Measurements from ENCODE around the gene CHSY1.

CHSY1 gene

DNA sequence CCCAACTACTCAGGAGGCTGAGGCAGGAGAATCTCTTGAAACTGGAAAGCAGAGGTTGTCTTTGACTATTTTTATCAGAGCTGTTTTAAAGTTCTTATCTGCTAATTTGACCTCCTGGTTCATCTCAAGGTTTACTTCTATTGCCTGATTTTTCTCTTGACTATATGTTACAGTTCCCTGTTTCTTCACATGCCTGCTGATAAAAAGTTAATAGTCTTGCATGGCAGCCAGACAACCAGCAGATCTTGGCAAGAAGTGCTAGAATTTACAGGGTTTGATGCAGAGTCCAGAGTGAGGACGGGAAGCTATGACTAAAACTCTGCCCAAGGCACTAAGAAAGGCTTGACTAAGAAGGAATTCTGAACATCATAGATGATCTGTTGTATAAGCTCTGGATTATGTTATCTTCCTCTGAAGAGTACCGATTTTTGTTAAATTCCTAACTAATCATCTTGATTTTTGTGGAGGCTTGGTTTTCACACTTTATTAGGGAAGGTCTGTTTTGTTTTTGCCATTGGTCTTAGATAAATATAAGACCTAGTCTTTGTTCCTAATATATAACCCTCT lies 85.9 kb downstream of the CHSY1 start:
- TF ChIP-seq EZH2phosphoT487 (IDR thresholded peaks at IDR 0.05; ENCODE audit: low read depth) (no peak), CTCF (IDR thresholded peaks at IDR 0.05; ENCODE audit: low read depth, low read length) (no peak)
- no peak overlapping the region for H3K27ac ChIP-seq (ENCODE audit: low read length)

GRCh38 chr15:101162701-101163483 lies 89.0 kb downstream of the CHSY1 start:
- peaks cover 4% of the 10 kb centered on the region for H3K36me3 ChIP-seq (replicated peaks; ENCODE audit: low read depth, low read length)
- H3K4me2 ChIP-seq (ENCODE audit: low read length): no peak overlapping the region
- no peaks in the 10 kb centered on the region for H3K79me2 ChIP-seq (ENCODE audit: low read length)
- H3K9me3 ChIP-seq (ENCODE audit: insufficient read depth, low read length): peaks cover 35% of the 10 kb centered on the region
- peaks cover 8% of the 10 kb centered on the region; the same call in 1 of the 2 replicates for H3K4me1 ChIP-seq (ENCODE audit: low read length)
- H2AFZ ChIP-seq (ENCODE audit: low read depth, low read length): no peak overlapping the region
- TF ChIP-seq CTCF (IDR thresholded peaks at IDR 0.05; ENCODE audit: low read depth, low read length) (no peak), EZH2phosphoT487 (IDR thresholded peaks at IDR 0.05; ENCODE audit: low read depth) (no peak)
- peaks cover 35% of the 10 kb centered on the region for H3K27me3 ChIP-seq (ENCODE audit: low read depth, low read length)
- no peak overlapping the region for H3K4me3 ChIP-seq (ENCODE audit: low read length)
- 0 out of 2 replicates have a peak, but pooled peaks cover 5% of the 10 kb centered on the region for H4K20me1 ChIP-seq (ENCODE audit: insufficient read depth, low read length)
- H3K27ac ChIP-seq (ENCODE audit: low read length): no peak overlapping the region
- H3K9ac ChIP-seq (ENCODE audit: low read length): no peak overlapping the region

More for the DNA sequence above, 85.9 kb downstream of the CHSY1 start:
- Histone ChIP-seq H3K9ac (ENCODE audit: low read length) (no peak overlapping the region), H3K4me2 (ENCODE audit: low read length) (no peak overlapping the region), H3K36me3 (replicated peaks; ENCODE audit: low read depth, low read length) (peaks cover 4% of the 10 kb centered on the region), H3K79me2 (ENCODE audit: low read length) (no peaks in the 10 kb centered on the region), H2AFZ (ENCODE audit: low read depth, low read length) (no peak overlapping the region), H4K20me1 (ENCODE audit: insufficient read depth, low read length) (peaks cover 3% of the 10 kb centered on the region; the same call in 1 of the 2 replicates), H3K9me3 (ENCODE audit: insufficient read depth, low read length) (peaks cover 35% of the 10 kb centered on the region), H3K4me3 (ENCODE audit: low read length) (no peak overlapping the region), H3K4me1 (ENCODE audit: low read length) (no peaks in the 10 kb centered on the region), H3K27me3 (ENCODE audit: low read depth, low read length) (peaks cover 7% of the 10 kb centered on the region)

GRCh38 chr15:101161656-101162055 lies 90.2 kb downstream of the CHSY1 start:
- H3K9me3 ChIP-seq (ENCODE audit: insufficient read depth, low read length): peaks cover 28% of the 10 kb centered on the region
- H3K4me3 ChIP-seq (ENCODE audit: low read length): no peak overlapping the region
- no peak overlapping the region for H3K9ac ChIP-seq (ENCODE audit: low read length)
- H3K27me3 ChIP-seq (ENCODE audit: low read depth, low read length): peaks cover 40% of the 10 kb centered on the region
- peaks cover 12% of the 10 kb centered on the region for H3K4me1 ChIP-seq (ENCODE audit: low read length)
- H3K79me2 ChIP-seq (ENCODE audit: low read length): no peaks in the 10 kb centered on the region
- peaks cover 1% of the 10 kb centered on the region for H3K36me3 ChIP-seq (replicated peaks; ENCODE audit: low read depth, low read length)
- H2AFZ ChIP-seq (ENCODE audit: low read depth, low read length): no peak overlapping the region
- TF ChIP-seq EZH2phosphoT487 (IDR thresholded peaks at IDR 0.05; ENCODE audit: low read depth) (no peak), CTCF (IDR thresholded peaks at IDR 0.05; ENCODE audit: low read depth, low read length) (no peak)
- H3K27ac ChIP-seq (ENCODE audit: low read length): no peak overlapping the region
- H4K20me1 ChIP-seq (ENCODE audit: insufficient read depth, low read length): 0 out of 2 replicates have a peak, but pooled peaks cover 9% of the 10 kb centered on the region
- no peak overlapping the region for H3K4me2 ChIP-seq (ENCODE audit: low read length)
